NOMO-1 (cell line): ENCODE data around the gene IRF5.
"Not testable (repeated sequence)": the region's sequence is repeated elsewhere in the genome, so short reads cannot be mapped to it uniquely, and the experiment has no call there.

Source experiments
- DNase-seq, 2 experiments: peaks; one replicate each; lab custom pipeline; 2025; ENCODE audit not compliant: unreplicated experiment in 2 of 2; lab: John Stamatoyannopoulos, UW

IRF5 gene

GRCh38 chr7:128937271-128937646, 468 bp upstream of the IRF5 start:
- no peak for DNase-seq

GRCh38 chr7:128938544-128939074, 882 bp downstream of the IRF5 start:
- DNase-seq, result no peak

GRCh38 chr7:128939075-128939860, 1.5 kb downstream of the IRF5 start:
- no peak for DNase-seq

GRCh38 chr7:128939861-128940410, 2.2 kb downstream of the IRF5 start:
- peak in 1 of 2 experiments; percentile 5 for DNase-seq

- DNase-seq, result peak; percentile 74 to 83
Observed at GRCh38 chr7:128940494-128941322, 3.0 kb downstream of the IRF5 start.

- DNase-seq, result no peak
Observed at GRCh38 chr7:128941323-128941890, 3.7 kb downstream of the IRF5 start.

GRCh38 chr7:128941946-128942526, 4.3 kb downstream of the IRF5 start:
- DNase-seq, result no peak

GRCh38 chr7:128943251-128943650, 5.5 kb downstream of the IRF5 start:
- not testable (repeated sequence) for DNase-seq

- DNase-seq, result no peak
Observed at GRCh38 chr7:128944487-128945236, 6.9 kb downstream of the IRF5 start.

- no peak for DNase-seq
Observed at GRCh38 chr7:128945668-128946366, 8.1 kb downstream of the IRF5 start.

GRCh38 chr7:128946936-128947830, 9.5 kb downstream of the IRF5 start:
- no peak for DNase-seq

- no peak for DNase-seq
Observed at GRCh38 chr7:128947854-128948253, 10.1 kb downstream of the IRF5 start.

GRCh38 chr7:128948312-128948973, 10.7 kb downstream of the IRF5 start:
- DNase-seq, result peak in 1 of 2 experiments; percentile 44

GRCh38 chr7:128948976-128949760, 11.4 kb downstream of the IRF5 start:
- peak; percentile 60 to 69 for DNase-seq

- no peak for DNase-seq
Observed at GRCh38 chr7:128951296-128951695, 13.6 kb downstream of the IRF5 start.

GRCh38 chr7:128954150-128954549, 16.4 kb downstream of the IRF5 start:
- DNase-seq, result no peak
